B cell (primary cell): ENCODE data around the gene IBA57. TPM values are rescaled to one million over a fixed set of nuclear protein-coding genes. Genes with fewer than 3 reads are reported as not detected.

Experiments
- ATAC-seq: fragments of 200-7000 bp; cut with Tn5 transposase; one replicate; pipeline ENCODE4 v1.10.0; 2021; ENCODE audit warnings: low read depth, mild to moderate bottlenecking, moderate number of reproducible peaks, moderate library complexity
- CTCF ChIA-PET: fragments of 350-600 bp; sonication (Branson Sonifier 250); formaldehyde crosslinking; loops from one replicate; lab custom pipeline; 2021; ENCODE audit warnings: antibody characterized with exemption, inconsistent platforms; lab: Charles Lee
- POLR2A ChIA-PET: fragments of 350-600 bp; sonication (Branson Sonifier 250); formaldehyde crosslinking; loops from one replicate; lab custom pipeline; 2021; ENCODE audit warnings: antibody characterized with exemption; lab: Charles Lee
- DNase-seq: peaks from one replicate; pipeline ENCODE4 v3.0.0; 2013
- H2AFZ ChIP-seq: 2 replicates; pipeline ENCODE4 v1.6.1; 2012; ENCODE audit warnings: mild to moderate bottlenecking, low read depth, low read length; ENCODE audit not compliant: insufficient read depth, poor library complexity, severe bottlenecking
- H3K27ac ChIP-seq, 2 donors: 1 replicate in 1 of 2; 2 replicates in 1 of 2; pipeline ENCODE4 v1.5.1; 2012 to 2013; ENCODE audit warnings: low read length in 2 of 2, mild to moderate bottlenecking in 2 of 2, moderate library complexity in 1 of 2
- H3K27me3 ChIP-seq, 4 experiments: fragments of 200-600 bp in 1 of 4; sonication (generic) in 1 of 4; replicated peaks in 1 of 4; 1 replicate in 2 of 4; 2 replicates in 2 of 4; pipeline versions ENCODE4 v1.6.1 to v1.7.0; 2013 to 2016; ENCODE audit warnings: low read length in 3 of 4, mild to moderate bottlenecking in 2 of 4, mixed read lengths in 1 of 4, moderate library complexity in 1 of 4; ENCODE audit not compliant: insufficient read depth in 4 of 4, control insufficient read depth in 3 of 4; ENCODE audit errors: control extremely low read depth in 1 of 4
- H3K36me3 ChIP-seq, 2 experiments: replicated peaks in 1 of 2; 1 replicate in 1 of 2; 2 replicates in 1 of 2; pipeline versions ENCODE4 v1.6.1 to v1.7.1; 2013; ENCODE audit warnings: low read length in 1 of 2; ENCODE audit not compliant: insufficient read depth in 2 of 2, control insufficient read depth in 1 of 2; ENCODE audit errors: control extremely low read depth in 1 of 2, extremely low read depth in 1 of 2
- H3K4me1 ChIP-seq, 2 donors: fragments of 200-600 bp in 1 of 2; sonication (generic) in 1 of 2; 1 replicate in 1 of 2; 2 replicates in 1 of 2; pipeline versions ENCODE4 v1.5.1 to v1.6.1; 2013 to 2017; ENCODE audit warnings: low read length in 2 of 2; ENCODE audit not compliant: control insufficient read depth in 2 of 2, insufficient read depth in 2 of 2
- H3K4me2 ChIP-seq: replicated peaks from 2 replicates; pipeline ENCODE3; 2012; ENCODE audit warnings: mild to moderate bottlenecking, low read depth, low read length; ENCODE audit not compliant: poor library complexity, severe bottlenecking
- H3K4me3 ChIP-seq, 5 experiments: fragments of 200-600 bp in 1 of 5; sonication (generic) in 1 of 5; 1 replicate in 3 of 5; 2 replicates in 2 of 5; pipeline versions ENCODE4 v1.5.1 to v1.7.0; 2011 to 2016; ENCODE audit warnings: low read length in 4 of 5, mild to moderate bottlenecking in 4 of 5, low read depth in 2 of 5, control low read depth in 1 of 5, moderate library complexity in 1 of 5; ENCODE audit not compliant: insufficient read depth in 1 of 5; ENCODE audit errors: control extremely low read depth in 1 of 5, extremely low read depth in 1 of 5
- H3K79me2 ChIP-seq: fragments of 200-600 bp; sonication (generic); one replicate; pipeline ENCODE4 v1.6.0; 2016; ENCODE audit warnings: low read length; ENCODE audit not compliant: control insufficient read depth, insufficient read depth
- H3K9ac ChIP-seq: fragments of 200-600 bp; sonication (generic); 2 replicates; pipeline ENCODE4 v1.6.1; 2017; ENCODE audit warnings: mild to moderate bottlenecking, low read length, moderate library complexity
- H3K9me3 ChIP-seq, 3 donors: one replicate each; pipeline versions ENCODE4 v1.6.1 to v1.7.1; 2013; ENCODE audit warnings: low read length in 2 of 3; ENCODE audit not compliant: control insufficient read depth in 2 of 3, insufficient read depth in 1 of 3; ENCODE audit errors: control extremely low read depth in 1 of 3
- H4K20me1 ChIP-seq: 2 replicates; pipeline ENCODE4 v1.6.0; 2012; ENCODE audit warnings: mild to moderate bottlenecking, low read length; ENCODE audit not compliant: insufficient read depth, control insufficient read depth, poor library complexity, severe bottlenecking
- H3K27ac Mint-ChIP-seq: one replicate; pipeline ENCODE4 v1.8.0; 2021; ENCODE audit warnings: mixed read lengths
- H3K27me3 Mint-ChIP-seq: one replicate; pipeline ENCODE4 v1.8.0; 2021; ENCODE audit warnings: mixed read lengths
- H3K4me1 Mint-ChIP-seq: one replicate; pipeline ENCODE4 v1.8.0; 2021; ENCODE audit warnings: mixed read lengths
- H3K4me3 Mint-ChIP-seq: one replicate; pipeline ENCODE4 v1.8.0; 2021; ENCODE audit warnings: mixed read lengths
- H3K9me3 Mint-ChIP-seq: one replicate; pipeline ENCODE4 v1.8.0; 2022; ENCODE audit warnings: mixed read lengths; ENCODE audit not compliant: insufficient read depth
- EZH2 ChIP-seq: IDR thresholded peaks from 2 replicates; pipeline ENCODE4 v1.6.1; 2012; ENCODE audit warnings: borderline replicate concordance, low read depth, mild to moderate bottlenecking, moderate library complexity, low read length; ENCODE audit not compliant: insufficient read depth, poor library complexity, severe bottlenecking
- WGBS: methylation state at CpG from one replicate; pipeline ENCODE4 v1.1.5; 2013; ENCODE audit warnings: missing lambda C conversion rate; ENCODE audit not compliant: insufficient coverage; 5-methylcytosine and 5-hydroxymethylcytosine counted together
- intact Hi-C: fragments of 100-400 bp; cut with micrococcal nuclease; formaldehyde crosslinking; loops from one replicate; pipeline ENCODE4 v1.10.0; 2022
- polyA plus RNA-seq: library from polyadenylated mRNA; depleted of rRNA; stranded (reverse); fragments of >200 nt; gene quantifications from 2 replicates; pipeline ENCODE4 v1.2.3, GENCODE V29; 2012
- total RNA-seq, 2 donors: library from RNA; stranded (reverse); fragments of 120-200 nt in 1 of 2; gene quantifications; 1 replicate in 1 of 2; 2 replicates in 1 of 2; pipeline versions ENCODE4 v1.2.3 to v1.2.4, GENCODE V29; 2013 to 2022
- TF ChIP-seq, protein P1 (sequence below): fragments of 200-600 bp; IDR thresholded peaks from one replicate; pipeline ENCODE4 v1.8.0; 2022; ENCODE audit warnings: antibody characterized with exemption, mild to moderate bottlenecking

Gene IBA57
- total and polyA plus RNA-seq, 2 donors (not counting 1 experiment from before 2014, with no cell fraction given), result 5.2 to 12.8 TPM

DNA sequence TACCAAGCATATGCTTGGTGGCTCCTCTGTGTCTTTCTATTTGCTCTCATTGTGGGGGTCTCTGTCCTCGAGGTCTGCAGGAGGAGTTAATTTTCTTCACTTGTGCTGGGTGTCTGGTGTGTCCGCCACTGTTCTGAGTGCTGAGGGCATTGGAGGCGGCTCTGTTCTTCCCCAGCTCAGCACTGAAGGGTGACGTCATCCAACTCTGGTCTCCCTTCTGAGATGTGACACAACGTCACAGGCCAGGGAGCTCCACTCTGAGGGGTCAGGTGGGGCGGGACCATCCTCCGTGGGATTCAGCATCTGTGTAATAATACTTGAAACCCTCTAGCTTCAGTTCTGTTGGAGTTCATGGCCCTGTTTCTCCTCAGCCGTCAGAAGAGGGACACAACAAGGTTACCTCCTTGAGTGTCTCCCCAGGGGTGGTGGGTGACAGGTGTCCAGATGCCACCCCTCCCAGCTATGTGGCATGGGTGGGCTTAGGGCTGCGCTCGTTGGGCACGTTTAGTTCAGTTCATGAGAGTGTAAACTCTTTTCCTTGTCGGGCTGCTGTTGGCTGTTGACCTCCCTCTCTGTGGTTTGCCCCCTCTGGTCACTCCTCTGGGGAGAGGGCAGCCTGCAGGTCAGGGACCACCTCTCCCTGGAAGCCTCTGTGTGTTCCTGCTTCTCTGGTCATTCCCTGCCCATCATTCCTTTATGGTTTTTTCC lies 3.1 kb downstream of the IBA57 start:
- H3K27me3 Mint-ChIP-seq, result no peaks in the 10 kb centered on the region
- H3K27ac ChIP-seq, result no peak overlapping the region
- no peak overlapping the region for H3K9ac ChIP-seq
- no peak overlapping the region for H2AFZ ChIP-seq
- H3K4me3 ChIP-seq, result no peak overlapping the region
- TF ChIP-seq EZH2, result no peak
- TF ChIP-seq, protein P1, sequence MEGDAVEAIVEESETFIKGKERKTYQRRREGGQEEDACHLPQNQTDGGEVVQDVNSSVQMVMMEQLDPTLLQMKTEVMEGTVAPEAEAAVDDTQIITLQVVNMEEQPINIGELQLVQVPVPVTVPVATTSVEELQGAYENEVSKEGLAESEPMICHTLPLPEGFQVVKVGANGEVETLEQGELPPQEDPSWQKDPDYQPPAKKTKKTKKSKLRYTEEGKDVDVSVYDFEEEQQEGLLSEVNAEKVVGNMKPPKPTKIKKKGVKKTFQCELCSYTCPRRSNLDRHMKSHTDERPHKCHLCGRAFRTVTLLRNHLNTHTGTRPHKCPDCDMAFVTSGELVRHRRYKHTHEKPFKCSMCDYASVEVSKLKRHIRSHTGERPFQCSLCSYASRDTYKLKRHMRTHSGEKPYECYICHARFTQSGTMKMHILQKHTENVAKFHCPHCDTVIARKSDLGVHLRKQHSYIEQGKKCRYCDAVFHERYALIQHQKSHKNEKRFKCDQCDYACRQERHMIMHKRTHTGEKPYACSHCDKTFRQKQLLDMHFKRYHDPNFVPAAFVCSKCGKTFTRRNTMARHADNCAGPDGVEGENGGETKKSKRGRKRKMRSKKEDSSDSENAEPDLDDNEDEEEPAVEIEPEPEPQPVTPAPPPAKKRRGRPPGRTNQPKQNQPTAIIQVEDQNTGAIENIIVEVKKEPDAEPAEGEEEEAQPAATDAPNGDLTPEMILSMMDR, result no peak
- peaks cover 70% of the 10 kb centered on the region for H3K79me2 ChIP-seq
- H3K4me1 ChIP-seq, result peaks cover 14 to 21% of the 10 kb centered on the region in 2 donors
- peaks cover 18% of the 10 kb centered on the region for H4K20me1 ChIP-seq
- intact Hi-C loops, result no loop called here
- ChIA-PET POLR2A (interaction anchor here (0.6 kb wide), 1 partner anchor 241 kb away, joined by 3 read pairs; no protein-coding TSS in a partner anchor), CTCF (interaction anchor here (0.9 to 5.6 kb wide), 6 partner anchors 28 to 346 kb away, joined by 3 to 73 read pairs (median 4); no protein-coding TSS in a partner anchor)
- 97% methylated on average over 11 of the region's 12 CpGs for WGBS
- H3K9me3 ChIP-seq, result peaks cover 0 to 3% (median 0%) of the 10 kb centered on the region in 3 donors
- peaks cover 31% of the 10 kb centered on the region for H3K4me1 Mint-ChIP-seq
- no peaks in the 10 kb centered on the region for H3K27me3 ChIP-seq
- H3K4me3 Mint-ChIP-seq, result no peak overlapping the region
- H3K27ac Mint-ChIP-seq, result no peak overlapping the region
- DNase-seq (no peak), ATAC-seq (no peak)
- H3K4me2 ChIP-seq, result no peak overlapping the region
- no peaks in the 10 kb centered on the region for H3K36me3 ChIP-seq
- no peaks in the 10 kb centered on the region for H3K9me3 Mint-ChIP-seq

- no peaks in the 10 kb centered on the region for H3K9me3 Mint-ChIP-seq
- no peak overlapping the region for H3K9ac ChIP-seq
- no peaks in the 10 kb centered on the region for H3K27me3 Mint-ChIP-seq
- WGBS, result 100% methylated on average over 1 of the region's 2 CpGs
- H2AFZ ChIP-seq, result no peak overlapping the region
- peaks cover 20% of the 10 kb centered on the region for H4K20me1 ChIP-seq
- H3K27me3 ChIP-seq, result no peaks in the 10 kb centered on the region
- peaks cover 14 to 19% of the 10 kb centered on the region in 2 donors for H3K4me1 ChIP-seq
- TF ChIP-seq, protein P1, result no peak
- CTCF ChIA-PET, result interaction anchor here (1.2 to 2.0 kb wide), 3 partner anchors 39 to 346 kb away, joined by 4 to 5 read pairs (median 4); no protein-coding TSS in a partner anchor
- no peaks in the 10 kb centered on the region for H3K36me3 ChIP-seq
- H3K4me1 Mint-ChIP-seq, result peaks cover 27% of the 10 kb centered on the region
- ATAC-seq, result no peak
- DNase-seq, result no peak
- H3K4me3 ChIP-seq, result no peak overlapping the region
- no peak overlapping the region for H3K4me3 Mint-ChIP-seq
- peaks cover 72% of the 10 kb centered on the region for H3K79me2 ChIP-seq
- intact Hi-C loops, result no loop called here
- no peak overlapping the region for H3K27ac Mint-ChIP-seq
- peaks cover 0 to 7% (median 0%) of the 10 kb centered on the region in 3 donors for H3K9me3 ChIP-seq
- H3K4me2 ChIP-seq, result no peak overlapping the region
- POLR2A ChIA-PET, result interaction anchor here (0.5 kb wide), 1 partner anchor 31 kb away, joined by 3 read pairs; no protein-coding TSS in a partner anchor
- no peak overlapping the region for H3K27ac ChIP-seq
Observed at GRCh38 chr1:228169345-228169744, 3.7 kb downstream of the IBA57 start.
